ENCODE measurements around the gene EFHB. TPM values are rescaled to one million over a fixed set of nuclear protein-coding genes. Genes with fewer than 3 reads are reported as not detected.

EFHB gene
- total RNA-seq (2016; rRNA removed; fragmentation: Illumina TruSeq; extraction: Trizol): 0.15 TPM in 1 of 2 replicates, not detected in the other
- total RNA-seq (2016; cell fraction: cytosol; rRNA removed; fragmentation: Illumina TruSeq; extraction: Trizol; ENCODE audit: low read depth): not detected in 2 replicates
- 0.35 and 0.40 TPM in 2 replicates for total RNA-seq (2016; cell fraction: insoluble cytoplasmic fraction; rRNA removed; fragmentation: Illumina TruSeq; extraction: Trizol)
- 0.24 TPM in 1 of 2 replicates, not detected in the other for total RNA-seq (2016; cell fraction: membrane; rRNA removed; fragmentation: Illumina TruSeq; extraction: Trizol)
- 0.50 TPM in 1 of 2 replicates, not detected in the other for total RNA-seq (2016; cell fraction: nucleus; rRNA removed; fragmentation: Illumina TruSeq; extraction: Trizol)
- 0.42 and 0.69 TPM in 2 replicates for polyA plus RNA-seq (2011; rRNA removed)
- 0.38 TPM in 1 of 2 replicates, not detected in the other for polyA plus RNA-seq (2011; cell fraction: cytosol; rRNA removed)
- 0.14 and 1.0 TPM in 2 replicates for polyA plus RNA-seq (2011; cell fraction: nucleus; rRNA removed)
- polyA plus RNA-seq (2012): 1.1 TPM in 1 of 2 replicates, not detected in the other
- 0.28 TPM in 1 of 2 replicates, not detected in the other for polyA plus RNA-seq (2016; cell fraction: cytosol; fragmentation: Illumina TruSeq; extraction: Trizol; ENCODE audit: low read depth)
- polyA plus RNA-seq (2016; cell fraction: insoluble cytoplasmic fraction; fragmentation: Illumina TruSeq; extraction: Trizol; ENCODE audit: low read depth): 0.75 TPM in 1 of 2 replicates, not detected in the other
- polyA plus RNA-seq (2016; cell fraction: membrane; fragmentation: Illumina TruSeq; extraction: Trizol; ENCODE audit: low read depth): not detected in 2 replicates
- polyA plus RNA-seq (2016; cell fraction: nucleus; fragmentation: Illumina TruSeq; extraction: Trizol; ENCODE audit: insufficient read depth, low read depth): not detected in 2 replicates
- 3.6 and 4.1 TPM in 2 replicates for polyA minus RNA-seq (2011; rRNA and poly(A)+ RNA removed; ENCODE audit: low replicate concordance)
- 1.2 TPM in 1 of 2 replicates, not detected in the other for polyA minus RNA-seq (2011; cell fraction: cytosol; rRNA and poly(A)+ RNA removed)
- polyA minus RNA-seq (2011; cell fraction: nucleus; rRNA and poly(A)+ RNA removed): 3.5 and 6.1 TPM in 2 replicates
- Bru-seq, nascent RNA: percentile 30 among the genes with signal in this experiment
- BruChase-seq, experiment 1, labeled RNA remaining after a 6-hour chase: percentile 11 among the genes with signal in this experiment
- BruChase-seq, experiment 2, labeled RNA remaining after a 2-hour chase: percentile 18 among the genes with signal in this experiment
- long read RNA-seq, experiment 1: 0 reads
- long read RNA-seq, experiment 2: 0 reads

GRCh38 chr3:19934098-19934566 lies at the start of gene EFHB:
Gene EFHB, minus strand, starts transcription at chr3:19934217. Its CDS starts 199 bp downstream, at chr3:19934018.
- ChIA-PET POLR2A (no interaction called here), CTCF (ENCODE audit: low intra/inter-chr PET ratio, low total read pairs) (no interaction called here)
- Histone ChIP-seq H3K4me1 (ENCODE audit: insufficient read depth, low read length) (peaks cover 26% of the 10 kb centered on the region), H4K20me1 (ENCODE audit: insufficient read depth, low read length) (no peaks in the 10 kb centered on the region), H3K27me3 (ENCODE audit: control insufficient read depth in 1 of 2, insufficient read depth in 2 of 2, low read length in 2 of 2) (no peaks in the 10 kb centered on the region), H3K79me2 (ENCODE audit: insufficient read depth, low read length) (no peaks in the 10 kb centered on the region), H3K36me3 (replicated peaks in 1 of 2; ENCODE audit: control insufficient read depth in 1 of 2, insufficient read depth in 2 of 2, low read length in 2 of 2) (no peaks in the 10 kb centered on the region), H2AFZ (ENCODE audit: low read length) (peak within 1 kb of the TSS; percentile 38), H3K4me3 (replicated peaks in 1 of 3; ENCODE audit: insufficient read depth in 1 of 3, low read depth in 2 of 3, low read length in 3 of 3) (no peak within 1 kb of the TSS), H3K27ac (ENCODE audit: extremely low read length, insufficient read depth, low read length) (no peak within 1 kb of the TSS), H3K9me3 (ENCODE audit: low read length) (no peaks in the 10 kb centered on the region), H3K4me2 (ENCODE audit: low read depth, low read length) (peak within 1 kb of the TSS; percentile 54), H3K9ac (ENCODE audit: insufficient read depth, low read depth, low read length) (no peak within 1 kb of the TSS)
- peak; percentile 28 for TF ChIP-seq YY1 (IDR thresholded peaks at IDR 0.05; ENCODE audit: insufficient read depth, insufficient replicate concordance, low read depth, low read length)
- no peak for TF ChIP-seq CCAR2 (optimal IDR thresholded peaks at IDR 0.05; ENCODE audit: low read depth, low read length)
- TF ChIP-seq RFX3 (CRISPR knock-in tag; IDR thresholded peaks at IDR 0.05): peak; percentile 59
- 33% methylated on average over 5 of the region's 5 CpGs for WGBS (ENCODE audit: low lambda C conversion rate)
- no TSS peak for BruUV-seq (replicated peaks)
- ATAC-seq: peak; percentile 70
- intact Hi-C loops (cut with micrococcal nuclease; ENCODE audit: unreplicated experiment) (loop anchor here (10.0 kb wide), 1 partner anchor 1739 kb away; no protein-coding TSS in a partner anchor), in situ Hi-C loops (cut with HindIII; ENCODE audit: extremely low pct_ligation_motif_present, low pct_unique_long_range_greater_than_20kb) (no loop called here)
- FAIRE-seq: no peak
- DNase-seq (ENCODE audit: low spot score): peak; percentile 39

Measured in HepG2 (cell line).